ENCODE data around the gene TBC1D9B.
"Not testable (repeated sequence)": the region's sequence is repeated elsewhere in the genome, so short reads cannot be mapped to it uniquely, and the experiment has no call there.

Gene TBC1D9B

DNA sequence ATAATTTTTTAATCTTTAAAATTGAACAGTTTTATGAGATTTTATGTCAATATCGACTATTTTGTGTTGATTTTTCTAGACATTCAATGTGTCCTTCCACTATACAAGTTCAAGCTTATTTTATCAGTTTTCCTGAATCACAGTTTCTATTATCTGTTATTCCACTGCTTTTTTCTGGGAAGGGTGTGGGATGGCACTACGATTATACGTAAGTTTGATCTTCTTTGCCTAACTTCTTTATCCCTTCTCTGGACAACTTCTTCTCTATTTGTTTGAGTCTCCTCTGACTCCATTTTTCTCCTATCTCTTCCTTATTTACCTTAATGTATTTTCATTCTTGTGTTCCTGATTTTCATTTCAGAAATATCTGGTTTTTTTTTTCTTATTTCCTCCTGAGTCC is 24.5 kb downstream of the TBC1D9B start:
- no peak for DNase-seq

DNA sequence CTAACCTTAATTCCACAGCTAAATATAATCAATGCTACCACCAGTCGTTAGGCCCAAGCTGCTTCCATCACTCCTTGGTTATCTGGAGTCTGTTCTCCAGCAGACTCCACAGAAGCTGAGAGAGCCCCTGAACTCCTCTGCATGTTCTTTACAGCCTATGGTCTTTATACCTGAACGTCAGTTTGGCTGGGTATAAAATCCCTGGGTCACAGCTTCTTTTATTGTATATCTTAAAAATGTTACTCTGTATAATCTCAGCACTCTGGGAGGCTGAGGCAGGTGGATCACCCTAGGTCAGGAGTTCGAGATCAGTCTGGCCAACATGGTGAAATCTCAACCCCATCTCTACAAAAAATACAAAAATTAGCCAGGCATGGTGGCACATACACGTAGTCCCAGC is 25.4 kb downstream of the TBC1D9B start:
- no peak for DNase-seq

GRCh38 chr5:179880848-179881590 is 26.7 kb downstream of the TBC1D9B start:
- no peak for DNase-seq

- no peak for DNase-seq
These were observed 27.5 kb downstream of the TBC1D9B start for GRCh38 chr5:179880066-179880650.

DNA sequence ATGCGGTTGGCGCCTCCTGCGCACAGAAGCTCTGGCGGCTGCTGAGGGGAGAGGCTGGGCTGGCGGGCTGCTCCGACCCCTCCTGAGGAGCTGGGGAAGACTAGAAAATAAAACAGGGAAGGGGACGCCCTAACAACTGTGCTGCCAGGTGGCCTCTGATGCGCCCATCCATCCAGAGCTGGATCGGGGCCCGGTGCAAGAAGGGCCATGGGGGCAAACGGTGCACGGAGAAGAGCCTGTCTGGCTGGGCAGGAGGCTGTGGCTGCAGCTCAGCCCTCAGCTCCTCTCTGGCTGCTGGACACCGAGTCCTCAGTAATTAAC is 28.0 kb downstream of the TBC1D9B start:
- DNase-seq = no peak

GRCh38 chr5:179879003-179879689 is 28.6 kb downstream of the TBC1D9B start:
- DNase-seq = no peak

GRCh38 chr5:179878222-179879002 is 29.3 kb downstream of the TBC1D9B start:
- DNase-seq = no peak

GRCh38 chr5:179876610-179876952 is 31.1 kb downstream of the TBC1D9B start:
- no peak for DNase-seq

DNA sequence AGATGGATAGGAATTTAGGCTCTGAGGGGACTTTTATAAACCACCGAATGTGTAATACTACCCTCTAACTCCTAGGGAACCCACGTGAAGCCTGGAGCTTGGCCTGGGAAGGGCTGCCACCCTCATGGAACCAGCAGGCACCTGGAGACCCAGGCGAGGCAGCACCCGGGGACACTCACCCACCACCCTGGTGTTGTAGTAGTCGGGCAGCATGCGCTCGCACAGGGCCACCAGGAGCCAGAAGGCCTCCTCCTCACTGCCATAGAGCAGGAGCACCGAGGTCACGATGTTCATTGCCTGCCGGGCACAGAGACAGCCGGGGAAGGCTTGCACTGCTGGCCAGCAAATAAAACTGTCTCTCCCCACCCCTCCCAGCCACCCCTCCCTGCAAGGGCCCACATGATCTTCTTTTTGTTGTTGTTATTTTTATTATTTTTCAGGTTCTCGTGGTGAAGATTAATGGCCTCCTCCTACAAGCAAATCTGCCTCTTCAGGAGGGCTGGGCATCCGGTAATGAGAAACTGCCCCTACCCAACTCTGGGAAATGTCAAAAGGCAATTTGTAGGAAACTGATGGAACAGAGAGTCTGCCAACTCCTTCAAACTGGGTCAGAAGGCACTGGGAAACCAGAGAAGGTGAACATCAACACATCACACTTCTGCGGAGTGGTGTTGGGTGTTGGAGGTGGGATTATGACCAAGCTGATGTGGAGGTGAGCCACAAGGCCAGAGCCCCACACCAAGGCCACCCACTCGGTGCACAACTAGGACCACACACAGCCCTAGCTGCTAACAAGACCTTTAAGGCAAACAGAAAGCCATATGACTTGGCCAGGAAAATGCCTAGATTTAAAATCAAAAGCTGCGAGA is 31.7 kb downstream of the TBC1D9B start:
- DNase-seq = no peak

GRCh38 chr5:179874536-179875292 is 33.0 kb downstream of the TBC1D9B start:
- DNase-seq = no peak

DNA sequence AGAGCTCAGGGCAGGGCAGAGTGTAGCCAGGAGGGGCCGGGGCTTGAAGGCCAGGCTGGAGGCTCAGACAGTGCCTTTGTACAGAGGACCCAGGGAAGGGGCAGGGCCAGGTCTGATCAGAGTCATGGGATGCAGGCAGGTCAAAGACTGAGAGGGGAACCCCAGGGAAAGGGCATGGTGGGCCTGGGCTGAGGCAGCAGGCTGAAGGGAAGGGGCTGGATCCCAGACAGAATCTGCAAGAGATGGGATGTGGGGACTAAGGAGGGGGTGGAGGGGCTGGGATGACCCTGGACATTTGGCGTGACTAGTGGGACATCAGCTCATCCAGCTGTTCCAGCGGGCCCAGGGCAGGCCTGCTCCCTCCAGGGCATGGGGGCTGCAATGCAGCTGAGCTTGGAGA is 33.6 kb downstream of the TBC1D9B start:
- DNase-seq = no peak

- no peak for DNase-seq
These were observed 34.0 kb downstream of the TBC1D9B start for GRCh38 chr5:179873588-179874110.

GRCh38 chr5:179872828-179873575 is 34.7 kb downstream of the TBC1D9B start:
- no peak for DNase-seq

GRCh38 chr5:179872055-179872827 is 35.5 kb downstream of the TBC1D9B start:
- DNase-seq = no peak

DNA sequence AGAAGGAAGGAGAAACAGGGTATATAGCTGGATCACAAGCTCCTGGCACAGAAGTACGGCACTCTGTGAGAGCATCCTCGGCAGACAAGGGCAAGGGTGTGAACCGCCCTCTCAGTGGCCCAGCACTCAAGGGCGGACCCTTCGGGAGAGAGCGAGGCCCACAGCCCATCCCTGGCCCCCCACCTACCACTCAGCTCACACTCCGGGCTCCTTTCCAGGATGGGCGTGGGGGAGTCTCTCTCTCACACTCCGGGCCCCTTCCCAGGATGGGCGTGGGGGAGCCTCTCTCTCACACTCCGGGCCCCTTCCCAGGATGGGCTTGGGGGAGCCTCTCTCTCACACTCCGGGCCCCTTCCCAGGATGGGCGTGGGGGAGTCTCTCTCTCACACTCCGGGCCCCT is 36.2 kb downstream of the TBC1D9B start:
- DNase-seq = not testable (repeated sequence)

DNA sequence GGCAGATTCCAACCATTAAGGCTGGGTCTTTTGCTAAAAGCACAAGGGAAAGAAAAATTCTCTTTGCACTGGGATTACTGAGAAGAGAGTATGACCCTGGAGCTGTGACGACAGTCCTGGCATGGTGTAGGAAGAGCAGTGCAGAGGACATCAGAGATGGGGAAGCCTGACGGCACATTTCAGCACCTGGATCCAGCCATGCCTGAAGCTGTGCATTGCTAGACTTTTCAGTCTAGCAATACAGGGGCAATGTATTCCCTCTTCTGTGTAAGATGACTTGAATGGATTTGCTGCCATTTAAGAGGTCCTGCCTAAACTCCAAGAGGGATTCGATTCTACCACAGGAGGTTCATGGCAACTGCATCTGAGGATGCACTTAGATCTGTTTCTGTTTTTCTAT is 36.7 kb downstream of the TBC1D9B start:
- no peak for DNase-seq

DNA sequence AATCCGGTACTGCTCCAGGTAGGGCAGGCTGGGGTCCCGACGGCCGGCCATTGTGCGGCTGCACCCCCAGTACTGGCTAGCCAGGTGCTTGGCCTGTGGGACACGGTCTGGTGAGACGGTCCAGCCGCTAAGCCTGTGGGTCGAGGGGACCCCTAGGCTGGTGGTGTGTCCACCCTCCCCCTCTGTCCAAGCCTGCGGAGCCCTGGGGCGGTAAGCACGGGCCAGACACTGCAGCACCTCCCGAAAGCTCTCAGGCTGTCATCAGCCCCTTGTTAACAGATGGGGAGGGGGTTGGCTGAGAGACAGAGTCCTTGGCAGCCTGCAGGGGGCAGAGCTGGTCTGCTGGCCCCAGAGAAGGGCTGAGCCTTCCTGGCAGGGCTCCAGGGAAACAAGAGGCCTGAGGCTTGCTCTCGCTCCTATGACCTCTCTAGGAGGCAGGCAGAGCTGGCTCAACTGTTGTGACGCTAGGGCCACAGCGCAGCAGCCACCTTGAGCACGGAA is 37.2 kb downstream of the TBC1D9B start:
- no peak for DNase-seq

DNA sequence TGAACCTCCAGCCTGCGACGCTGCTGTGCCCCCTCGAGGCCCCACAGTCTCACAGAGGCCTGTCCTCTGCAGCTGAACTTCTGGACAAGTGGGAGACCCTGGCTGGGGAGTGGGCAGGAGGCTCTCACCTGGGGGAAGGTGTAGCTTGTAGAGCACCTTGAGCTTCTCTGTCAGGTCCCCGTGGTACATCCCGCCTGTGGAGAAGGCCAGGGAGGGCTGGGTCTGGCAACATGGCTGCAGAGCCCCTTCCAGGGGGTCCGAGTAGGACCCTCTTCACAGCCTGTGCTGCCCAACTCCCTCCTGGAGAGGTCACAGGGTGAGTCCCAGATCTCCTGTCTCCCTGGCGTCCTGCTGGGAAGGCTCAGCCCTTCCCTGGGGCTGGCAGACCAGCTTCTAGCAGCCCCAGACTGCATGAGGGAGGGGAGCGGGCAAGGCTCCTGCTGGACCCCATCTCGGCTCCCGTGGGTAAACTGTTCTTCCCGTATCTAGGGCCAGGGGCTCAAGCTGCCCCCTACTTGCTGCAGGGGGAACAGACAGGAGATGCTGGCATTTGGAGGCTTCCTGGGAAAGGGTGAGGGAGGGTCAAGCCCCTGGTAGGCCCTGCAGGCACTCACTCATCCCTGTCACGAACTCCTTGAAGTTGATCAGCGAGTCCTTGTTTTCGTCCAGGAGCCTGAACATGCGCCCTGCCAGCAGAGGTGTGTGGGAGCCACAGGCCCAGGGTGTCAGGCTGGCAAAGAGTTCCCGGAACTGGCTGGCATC is 37.9 kb downstream of the TBC1D9B start:
- DNase-seq = no peak

GRCh38 chr5:179869101-179869500 is 38.6 kb downstream of the TBC1D9B start:
- no peak for DNase-seq
